OCI-LY1 (cell line): Measurements from ENCODE around the gene S100A16.

Experiments used
- H2AFZ ChIP-seq: fragments of 200-600 bp; sonication (generic), shearing (Covaris generic); 2 replicates; pipeline ENCODE4 v1.6.0; 2014; ENCODE audit warnings: antibody characterized with exemption, mild to moderate bottlenecking, low read length
- H3F3A ChIP-seq: fragments of 200-600 bp; sonication (generic), shearing (Covaris generic); 2 replicates; pipeline ENCODE4 v1.6.0; 2014; ENCODE audit warnings: mild to moderate bottlenecking, antibody characterized with exemption, low read length, moderate library complexity; ENCODE audit not compliant: insufficient read depth
- H3K27ac ChIP-seq: fragments of 200-600 bp; sonication (generic); 2 replicates; pipeline ENCODE4 v1.5.1; 2014; ENCODE audit warnings: low read length, mixed run types, mild to moderate bottlenecking, low read depth; ENCODE audit not compliant: poor library complexity, severe bottlenecking
- H3K27me3 ChIP-seq: fragments of 200-600 bp; sonication (generic); 2 replicates; pipeline ENCODE4 v1.6.0; 2014; ENCODE audit warnings: antibody characterized with exemption, mild to moderate bottlenecking, low read length, moderate library complexity; ENCODE audit not compliant: insufficient read depth
- H3K36me3 ChIP-seq: fragments of 200-600 bp; sonication (generic); 2 replicates; pipeline ENCODE4 v1.6.1; 2014; ENCODE audit warnings: mild to moderate bottlenecking, antibody characterized with exemption, low read length, moderate library complexity, mixed read lengths; ENCODE audit not compliant: insufficient read depth
- H3K4me1 ChIP-seq: fragments of 200-600 bp; sonication (generic); 2 replicates; pipeline ENCODE4 v1.5.1; 2014; ENCODE audit warnings: mild to moderate bottlenecking, low read length, moderate library complexity; ENCODE audit not compliant: insufficient read depth, severe bottlenecking
- H3K4me2 ChIP-seq: fragments of 200-600 bp; sonication (generic), shearing (Covaris generic); 2 replicates; pipeline ENCODE4 v1.6.1; 2014; ENCODE audit warnings: low read length
- H3K4me3 ChIP-seq: fragments of 200-600 bp; sonication (generic); 2 replicates; pipeline ENCODE4 v1.5.1; 2014; ENCODE audit warnings: low read length, low read depth, mild to moderate bottlenecking, mixed read lengths; ENCODE audit not compliant: poor library complexity, severe bottlenecking
- H3K79me2 ChIP-seq: fragments of 200-600 bp; shearing (Covaris generic); 2 replicates; pipeline ENCODE4 v1.6.1; 2016; ENCODE audit warnings: mixed run types, low read length, mixed read lengths; ENCODE audit not compliant: insufficient read depth
- H3K9ac ChIP-seq: fragments of 200-600 bp; sonication (generic), shearing (Covaris generic); 2 replicates; pipeline ENCODE4 v1.6.1; 2014; ENCODE audit warnings: mild to moderate bottlenecking, low read length, mixed read lengths
- H3K9me2 ChIP-seq: fragments of 200-600 bp; sonication (generic), shearing (Covaris generic); 2 replicates; pipeline ENCODE4 v1.6.1; 2014; ENCODE audit warnings: low read depth, mild to moderate bottlenecking, low read length, mixed read lengths
- H3K9me3 ChIP-seq: fragments of 200-600 bp; shearing (Covaris generic); 2 replicates; pipeline ENCODE4 v1.6.1; 2014; ENCODE audit warnings: low read length, mixed read lengths
- H4K20me1 ChIP-seq: fragments of 200-600 bp; sonication (generic), shearing (Covaris generic); 2 replicates; pipeline ENCODE4 v1.6.0; 2016; ENCODE audit warnings: mild to moderate bottlenecking, low read length; ENCODE audit not compliant: insufficient read depth
- CTCF ChIP-seq: fragments of 200-600 bp; sonication (generic), shearing (Covaris generic); IDR thresholded peaks from 2 replicates; pipeline ENCODE4 v1.5.1; 2017; ENCODE audit warnings: mild to moderate bottlenecking, antibody characterized with exemption, low read length, moderate library complexity, mixed read lengths
- EZH2 ChIP-seq: fragments of 200-600 bp; sonication (generic), shearing (Covaris generic); IDR thresholded peaks from 2 replicates; pipeline ENCODE4 v1.8.0; 2017; ENCODE audit warnings: borderline replicate concordance, mixed run types, mild to moderate bottlenecking, antibody characterized with exemption, low read length, moderate library complexity, mixed read lengths

The S100A16 gene

GRCh38 chr1:153626904-153627714 lies 14.2 kb upstream of the S100A16 start, which contains the start of gene S100A13:
TSS of gene S100A13 (minus strand) at chr1:153627505. CDS start at chr1:153626472, 1,033 bp downstream.
- H3F3A ChIP-seq = no peaks in the 10 kb centered on the region
- H3K9me2 ChIP-seq = no peaks in the 10 kb centered on the region
- H3K4me3 ChIP-seq = peak within 1 kb of the TSS; percentile 40
- H3K4me2 ChIP-seq = peak within 1 kb of the TSS; percentile 45
- TF ChIP-seq EZH2 (no peak), CTCF (peak; percentile 81)
- no peaks in the 10 kb centered on the region for H3K36me3 ChIP-seq
- peaks cover 24% of the 10 kb centered on the region for H3K4me1 ChIP-seq
- no peak within 1 kb of the TSS for H2AFZ ChIP-seq
- H3K9ac ChIP-seq = peak within 1 kb of the TSS; percentile 46; the same call in 1 of the 2 replicates
- H3K9me3 ChIP-seq = no peaks in the 10 kb centered on the region
- H3K27me3 ChIP-seq = no peaks in the 10 kb centered on the region
- no peaks in the 10 kb centered on the region for H3K79me2 ChIP-seq
- H3K27ac ChIP-seq = no peak within 1 kb of the TSS
- H4K20me1 ChIP-seq = no peaks in the 10 kb centered on the region

- Histone ChIP-seq H3K27me3 (no peaks in the 10 kb centered on the region), H3K79me2 (no peaks in the 10 kb centered on the region), H3K9me2 (no peaks in the 10 kb centered on the region), H3K27ac (no peak overlapping the region), H3K4me2 (peak overlapping the region; percentile 45; the same call in 1 of the 2 replicates), H3K9me3 (no peaks in the 10 kb centered on the region), H4K20me1 (no peaks in the 10 kb centered on the region), H3K4me1 (peaks cover 24% of the 10 kb centered on the region), H3K36me3 (no peaks in the 10 kb centered on the region), H3F3A (no peaks in the 10 kb centered on the region), H3K9ac (peak overlapping the region; percentile 46; the same call in 1 of the 2 replicates), H2AFZ (no peak overlapping the region), H3K4me3 (no peak overlapping the region)
- TF ChIP-seq CTCF (no peak), EZH2 (no peak)
These were observed 13.6 kb upstream of the S100A16 start for GRCh38 chr1:153626477-153626903.

- Histone ChIP-seq H3K9me3 (no peaks in the 10 kb centered on the region), H3K4me1 (peaks cover 24% of the 10 kb centered on the region), H3F3A (no peaks in the 10 kb centered on the region), H3K79me2 (no peaks in the 10 kb centered on the region), H3K27me3 (no peaks in the 10 kb centered on the region), H4K20me1 (no peaks in the 10 kb centered on the region), H3K36me3 (no peaks in the 10 kb centered on the region), H3K27ac (no peak overlapping the region), H2AFZ (no peak overlapping the region), H3K4me3 (no peak overlapping the region), H3K9ac (no peak overlapping the region), H3K9me2 (no peaks in the 10 kb centered on the region), H3K4me2 (no peak overlapping the region)
- no peak for TF ChIP-seq EZH2
- no peak for TF ChIP-seq CTCF
These were observed 12.2 kb upstream of the S100A16 start for GRCh38 chr1:153624965-153625611.
